Effector CD8-positive, alpha-beta T cell (primary cell): ENCODE measurements around the gene RPL6.
A peak's percentile ranks its signal among the peaks of the same experiment; 100 is the strongest.
"Not testable (repeated sequence)": the region's sequence is repeated elsewhere in the genome, so short reads cannot be mapped to it uniquely, and the experiment has no call there.

ENCODE experiments used
- DNase-seq: peaks from one replicate; lab custom pipeline; 2025; lab: John Stamatoyannopoulos, UW
- total RNA-seq, 4 experiments: gene quantifications; one replicate each; lab custom pipeline; 2026; lab: John Stamatoyannopoulos, UW

RPL6 gene
- total RNA-seq, result 707 to 1,287 (median 986) reads per million in 4 experiments

DNA sequence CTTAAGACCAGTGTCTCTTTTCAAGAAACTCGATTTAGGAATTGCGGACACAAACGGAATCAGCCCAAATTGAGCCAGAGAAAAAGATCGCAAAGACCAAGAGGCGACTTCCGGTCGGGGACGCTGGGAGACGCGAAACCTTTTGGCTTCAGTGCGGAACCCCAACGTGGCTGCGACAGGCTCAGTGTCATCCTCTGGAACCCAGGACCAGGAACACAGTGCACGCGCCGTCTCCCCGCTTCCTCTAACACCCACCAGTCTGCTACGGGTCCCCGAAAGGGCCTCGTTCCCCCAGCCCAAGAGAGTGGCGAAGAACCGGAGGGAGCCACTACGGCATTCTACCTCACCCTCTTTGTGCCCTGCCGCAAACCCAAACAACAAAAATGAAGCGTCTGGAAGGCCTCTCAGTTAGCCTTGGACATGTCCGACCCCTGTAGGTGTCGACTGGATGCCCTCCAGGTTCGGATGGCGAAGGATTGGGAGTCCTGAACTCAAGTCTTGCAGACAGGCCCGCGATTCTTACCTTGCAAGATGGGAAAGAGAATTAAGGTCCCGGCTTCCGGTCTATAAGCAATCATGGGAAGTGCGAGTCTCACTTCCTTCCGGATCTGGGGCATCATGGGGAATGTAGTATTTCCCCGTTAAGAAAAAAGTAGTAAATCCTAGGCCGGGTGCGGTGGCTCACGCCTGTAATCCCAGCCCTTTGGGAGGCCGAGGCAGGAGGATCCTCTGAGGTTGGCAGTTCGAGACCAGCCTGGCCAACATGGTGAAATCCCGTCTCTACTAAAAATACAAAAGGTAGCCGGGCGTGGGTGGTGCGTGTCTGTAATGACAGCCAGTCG is at the start of gene RPL6:
Gene RPL6, minus strand, starts transcription at position 542 of the 842 bp plus-strand sequence. CDS start 949 bp downstream, outside the sequence.
- peak; percentile 62 for DNase-seq

DNA sequence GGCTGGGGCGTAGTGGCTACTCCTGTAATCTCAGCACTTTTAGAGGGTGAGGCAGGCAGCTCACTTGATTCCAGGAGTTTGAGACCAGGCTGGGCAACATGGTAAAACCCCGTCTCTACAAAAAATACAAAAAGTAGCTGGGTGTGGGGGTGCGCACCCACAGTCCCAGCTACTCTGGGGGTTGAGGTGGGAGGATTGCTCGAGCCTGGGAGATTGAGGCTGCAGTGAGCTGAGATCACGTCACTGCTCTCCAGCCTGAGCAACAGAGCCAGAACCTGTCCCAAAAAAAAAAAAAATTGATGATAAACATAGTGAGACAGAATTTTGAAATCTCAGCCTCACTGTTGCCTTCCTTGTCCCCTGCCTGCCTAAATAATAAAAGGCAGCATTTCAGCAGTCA is 49.3 kb upstream of the RPL6 start:
- no peak for DNase-seq

DNA sequence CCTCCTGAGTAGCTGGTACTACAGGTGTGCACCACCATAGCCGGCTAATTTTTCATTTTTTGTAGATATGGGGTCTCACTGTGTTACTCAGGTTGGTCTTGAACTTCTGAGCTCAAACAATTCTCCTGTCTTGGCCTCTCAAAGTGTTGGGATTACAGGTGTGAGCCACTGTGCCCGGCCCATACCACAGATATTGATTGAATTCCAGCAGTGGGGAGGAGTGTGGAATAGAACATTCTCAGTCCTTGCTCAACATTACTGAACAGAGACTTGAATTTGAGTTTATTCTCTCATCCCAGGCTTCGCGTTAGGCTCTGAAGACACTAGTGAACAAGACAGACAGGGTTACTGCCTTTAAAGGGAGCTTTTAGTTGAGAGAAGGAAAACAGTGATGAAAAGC is 48.9 kb upstream of the RPL6 start:
- DNase-seq, result no peak

DNA sequence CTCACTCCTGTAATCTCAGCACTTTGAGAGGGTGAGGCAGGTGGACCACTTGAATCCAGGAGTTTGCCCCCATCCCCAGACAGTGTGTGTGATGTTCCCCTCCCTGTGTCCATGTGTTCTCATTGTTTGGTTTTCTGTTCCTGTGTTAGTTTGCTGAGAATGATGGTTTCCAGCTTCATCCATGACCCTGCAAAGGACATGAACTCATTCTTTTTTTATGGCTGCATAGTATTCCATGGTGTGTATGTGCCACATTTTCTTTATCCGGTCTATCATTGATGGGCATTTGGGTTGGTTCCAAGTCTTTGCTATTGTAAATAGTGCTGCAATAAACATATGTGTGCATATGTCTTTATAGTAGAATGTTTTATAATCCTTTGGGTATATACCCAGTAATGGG is 47.7 kb upstream of the RPL6 start:
- DNase-seq, result not testable (repeated sequence)

DNA sequence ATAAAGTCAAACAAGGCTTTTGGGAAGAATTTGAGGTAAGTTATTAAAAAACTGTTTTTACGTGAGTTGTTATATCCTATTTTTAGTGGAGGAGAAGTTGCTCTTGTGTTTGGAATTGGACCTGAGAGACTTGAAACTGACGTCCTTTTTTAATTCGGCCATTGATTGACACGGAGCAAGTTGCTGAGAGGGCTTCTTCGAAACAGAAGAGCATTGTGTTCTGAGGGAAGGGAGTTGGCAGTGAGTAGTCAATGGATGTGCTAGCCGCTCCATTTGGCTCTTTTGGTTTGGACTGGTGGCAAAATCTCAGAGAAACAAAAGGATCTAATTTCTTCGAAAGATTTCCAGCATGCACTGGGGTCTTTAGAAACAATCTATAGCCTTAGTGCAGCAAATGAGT is 46.6 kb upstream of the RPL6 start:
- no peak for DNase-seq

DNA sequence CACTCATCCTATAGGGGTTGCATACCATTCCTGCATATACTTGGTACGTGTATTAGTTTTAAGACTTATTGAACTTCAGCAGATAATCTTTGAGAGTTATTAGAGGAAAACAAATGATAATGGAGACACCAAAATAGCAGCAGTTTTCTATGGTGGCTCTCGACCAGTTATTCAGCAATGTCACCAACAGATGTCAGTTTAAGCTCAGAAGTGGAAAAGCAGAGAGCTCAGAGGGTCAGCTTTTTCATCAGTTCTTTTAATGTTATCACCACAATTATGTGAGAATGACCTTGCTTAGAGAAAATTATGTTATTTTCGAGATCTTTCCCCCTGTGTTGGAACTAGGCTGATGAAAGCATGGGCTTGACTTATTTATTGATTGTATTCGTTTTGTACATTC is 41.3 kb upstream of the RPL6 start:
- no peak for DNase-seq

DNA sequence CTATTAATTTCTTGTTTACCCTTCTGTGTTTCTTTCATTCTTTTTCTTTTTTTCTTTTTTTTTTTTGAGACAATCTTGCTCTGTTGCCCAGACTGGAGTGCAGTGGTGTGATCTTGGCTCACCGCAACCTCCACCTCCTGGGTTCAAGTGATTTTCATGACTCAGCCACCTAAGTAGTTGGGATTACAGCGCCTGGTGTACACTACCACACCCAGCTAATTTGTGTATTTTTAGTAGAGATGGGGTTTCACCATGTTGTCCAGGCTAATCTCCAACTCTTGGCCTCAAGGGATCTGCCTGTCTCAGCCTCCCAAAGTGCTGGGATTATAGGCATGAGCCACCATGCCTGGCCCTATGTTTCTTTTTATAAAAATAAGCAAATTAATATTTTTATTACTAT is 38.8 kb upstream of the RPL6 start:
- not testable (repeated sequence) for DNase-seq

DNA sequence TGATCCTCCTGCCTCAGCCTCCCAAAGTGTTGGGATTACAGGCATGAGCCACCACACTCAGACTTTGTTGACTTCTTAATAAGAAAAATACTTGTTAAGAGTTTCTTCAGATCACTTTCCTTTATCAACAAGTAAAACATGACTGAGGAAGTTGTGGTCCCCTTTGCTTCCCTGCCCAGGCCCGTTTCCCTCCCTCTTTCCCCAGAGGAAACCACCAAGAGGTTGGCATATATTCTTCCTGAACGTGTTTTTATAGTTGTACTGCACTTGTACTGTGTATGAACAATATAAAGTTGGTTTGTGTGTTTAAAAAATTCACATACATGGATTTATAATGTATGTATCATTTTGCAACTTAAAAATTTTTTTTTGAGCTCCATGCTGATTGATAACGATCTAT is 37.7 kb upstream of the RPL6 start:
- DNase-seq, result no peak

DNA sequence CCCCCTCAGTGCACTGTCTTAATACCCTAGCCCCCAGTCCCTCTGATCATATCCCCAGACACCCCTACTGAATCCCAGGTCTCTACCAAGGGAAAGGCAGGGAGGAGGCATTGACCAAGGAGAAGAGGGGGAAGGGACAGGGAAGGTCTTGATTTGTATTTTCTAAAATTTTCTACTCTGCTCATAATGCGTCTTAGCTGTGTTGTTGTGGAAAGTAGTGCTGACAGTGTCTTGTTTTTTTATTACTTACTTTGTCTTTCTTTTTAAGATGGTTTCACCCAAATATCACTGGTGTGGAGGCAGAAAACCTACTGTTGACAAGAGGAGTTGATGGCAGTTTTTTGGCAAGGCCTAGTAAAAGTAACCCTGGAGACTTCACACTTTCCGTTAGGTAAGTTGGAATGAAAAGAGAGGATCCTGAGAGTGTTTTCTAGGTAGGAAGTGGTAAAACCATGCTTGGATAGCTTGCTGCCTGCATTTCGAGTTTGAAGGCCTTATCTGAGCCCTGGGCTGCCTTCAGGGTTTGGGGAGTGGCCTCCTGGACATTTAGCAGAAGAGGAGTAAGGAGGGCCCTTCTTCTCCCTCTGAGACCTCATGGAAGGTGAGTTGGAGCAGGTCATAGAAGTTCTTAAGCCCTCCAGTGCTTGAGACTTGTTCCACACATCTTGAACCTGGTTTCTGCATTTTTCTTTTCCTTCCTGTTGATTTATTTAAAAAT is 36.8 kb upstream of the RPL6 start:
- DNase-seq, result no peak

DNA sequence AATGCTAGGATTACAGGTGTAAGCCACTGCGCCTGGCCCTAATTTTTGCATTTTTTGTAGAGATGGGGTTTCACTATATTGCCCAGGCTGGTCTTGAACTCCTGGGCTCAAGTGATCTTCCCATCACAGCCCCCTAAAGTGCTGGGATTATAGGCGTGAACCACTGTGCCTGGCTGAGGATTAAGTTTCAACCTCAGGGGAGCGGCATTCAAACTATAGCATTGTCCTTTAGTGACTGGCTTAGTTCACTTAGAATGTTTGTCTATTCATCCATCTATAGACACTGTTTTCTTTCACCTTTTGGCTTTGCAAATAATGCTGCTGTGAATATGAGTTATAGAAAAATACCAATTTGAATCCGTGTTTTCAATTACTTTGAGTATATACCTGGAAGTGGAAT is 34.5 kb upstream of the RPL6 start:
- DNase-seq, result no peak

DNA sequence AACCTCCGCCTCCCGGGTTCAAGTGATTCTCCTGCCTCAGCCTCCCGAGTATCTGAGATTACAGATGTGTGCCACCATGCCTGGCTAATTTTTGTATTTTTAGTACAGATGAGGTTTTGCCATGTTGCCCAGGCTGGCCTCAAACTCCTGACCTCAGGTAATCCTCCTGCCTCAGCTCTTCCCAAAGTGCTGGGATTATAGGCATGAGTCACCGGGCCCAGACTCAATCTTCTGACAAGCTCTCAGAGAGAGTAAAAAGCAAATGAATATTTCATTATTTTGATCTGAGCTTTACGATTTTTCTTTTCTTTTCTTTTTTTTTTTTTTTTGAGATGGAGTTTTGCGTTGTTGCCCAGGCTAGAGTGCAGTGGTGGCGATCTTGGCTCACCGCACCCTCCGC is 31.2 kb upstream of the RPL6 start:
- not testable (repeated sequence) for DNase-seq

DNA sequence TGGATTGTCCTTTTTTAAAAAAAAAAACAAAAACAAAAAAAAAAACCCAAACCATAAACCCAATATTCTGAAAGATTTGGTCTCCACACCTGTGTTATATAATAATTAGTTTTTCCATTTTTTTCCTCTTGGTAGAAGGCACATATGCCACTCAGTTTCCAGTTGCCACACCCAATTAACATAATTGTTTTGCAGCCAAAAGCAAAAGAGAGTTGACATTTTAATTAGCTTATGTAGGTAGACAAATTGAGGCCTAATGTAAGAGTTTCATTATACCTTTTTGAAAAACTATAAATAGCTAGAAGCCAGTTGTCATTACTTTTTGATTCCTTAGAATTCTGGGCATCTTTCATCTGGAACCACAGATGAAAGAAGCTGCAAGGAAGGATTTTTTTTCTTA is 30.4 kb upstream of the RPL6 start:
- no peak for DNase-seq

DNA sequence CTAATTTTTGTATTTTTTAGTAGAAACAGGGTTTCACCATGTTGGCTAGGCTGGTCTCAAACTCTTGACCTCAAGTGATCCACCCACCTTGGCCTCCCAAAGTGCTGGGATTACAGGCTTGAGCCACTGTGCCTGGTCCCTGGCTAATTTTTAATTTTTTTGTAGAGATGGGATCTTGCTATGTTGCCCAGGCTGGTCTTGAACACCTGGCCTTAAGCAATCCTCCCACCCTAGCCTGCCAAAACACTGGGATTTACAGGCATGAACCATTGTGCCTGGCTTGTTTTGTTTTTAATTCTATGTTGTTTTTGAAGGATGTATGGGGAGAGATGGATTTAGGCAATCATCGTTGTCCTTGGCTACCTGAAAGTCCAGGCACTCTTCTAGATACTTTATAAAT is 29.2 kb upstream of the RPL6 start:
- not testable (repeated sequence) for DNase-seq

DNA sequence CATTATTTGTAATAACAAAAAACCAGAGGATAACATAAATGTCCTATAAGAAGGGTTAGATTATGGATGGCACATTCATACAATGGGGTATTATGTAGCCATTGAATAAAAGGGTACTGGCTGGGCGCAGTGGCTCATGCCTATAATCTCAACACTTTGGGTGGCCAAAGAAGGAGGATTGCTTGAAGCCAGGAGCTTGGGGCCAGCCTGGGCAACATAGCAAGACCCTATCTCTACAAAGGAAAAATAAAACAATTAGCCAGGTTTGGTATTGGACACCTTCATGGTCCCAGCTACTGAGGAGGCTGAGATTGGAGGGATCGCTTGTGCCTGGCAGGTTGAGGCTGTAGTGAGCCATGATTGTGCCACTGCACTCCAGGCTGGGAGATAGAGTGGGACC is 24.1 kb upstream of the RPL6 start:
- DNase-seq, result no peak

DNA sequence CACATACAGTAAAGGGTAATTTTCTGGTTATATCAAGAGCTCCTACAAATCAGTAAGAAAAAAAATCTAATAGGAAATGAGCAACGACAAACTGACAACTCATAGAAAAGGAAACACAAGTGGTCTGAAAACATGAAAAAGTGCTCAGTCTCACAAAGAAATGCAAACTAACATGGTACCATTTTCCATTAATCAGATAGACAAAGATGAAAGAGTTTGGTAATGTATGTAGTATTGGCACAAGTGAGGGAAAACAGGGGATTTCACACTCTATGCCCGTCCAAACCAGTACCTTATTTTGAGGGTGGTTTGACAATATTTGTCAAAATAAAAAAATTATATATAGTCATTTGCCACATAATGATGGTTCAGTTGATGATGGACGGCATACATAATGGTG is 22.6 kb upstream of the RPL6 start:
- DNase-seq, result no peak

DNA sequence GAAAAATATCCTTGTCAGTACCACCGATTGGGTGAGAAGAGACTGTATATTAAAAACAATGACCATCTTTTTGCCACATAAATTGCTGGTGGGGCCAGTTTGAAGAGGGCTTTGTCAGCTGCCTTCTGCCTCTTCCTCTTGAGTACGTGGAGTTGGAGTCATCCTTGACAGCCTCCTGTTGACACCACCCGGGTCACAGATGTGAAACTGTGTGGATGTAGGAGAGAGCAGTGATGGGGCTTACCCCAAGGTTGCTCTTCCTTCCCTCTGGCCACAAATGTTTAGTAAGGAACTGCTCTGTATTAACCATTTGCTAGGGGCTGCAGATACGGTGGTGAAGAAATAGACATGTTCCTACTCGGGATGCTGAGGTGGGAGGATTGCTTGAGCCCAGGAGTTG is 21.5 kb upstream of the RPL6 start:
- no peak for DNase-seq

DNA sequence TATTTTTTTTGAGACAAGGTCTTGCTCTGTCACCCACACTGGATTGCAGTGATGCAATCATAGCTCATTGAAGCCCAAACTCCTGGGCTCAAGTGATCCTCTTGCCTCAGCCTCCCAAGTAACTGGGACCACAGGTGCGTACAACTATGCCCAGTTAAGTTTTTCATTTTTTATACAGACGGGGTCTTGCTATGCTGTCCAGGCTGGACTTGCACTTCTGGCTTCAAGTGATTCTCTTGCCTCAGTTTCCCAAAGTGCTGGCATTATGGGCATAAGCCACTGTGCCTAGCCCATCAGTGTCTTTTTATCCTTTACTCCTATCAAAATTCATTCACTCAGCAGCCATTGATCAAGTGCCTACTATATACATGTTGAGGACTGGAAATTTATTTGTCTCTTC is 18.4 kb upstream of the RPL6 start:
- no peak for DNase-seq

DNA sequence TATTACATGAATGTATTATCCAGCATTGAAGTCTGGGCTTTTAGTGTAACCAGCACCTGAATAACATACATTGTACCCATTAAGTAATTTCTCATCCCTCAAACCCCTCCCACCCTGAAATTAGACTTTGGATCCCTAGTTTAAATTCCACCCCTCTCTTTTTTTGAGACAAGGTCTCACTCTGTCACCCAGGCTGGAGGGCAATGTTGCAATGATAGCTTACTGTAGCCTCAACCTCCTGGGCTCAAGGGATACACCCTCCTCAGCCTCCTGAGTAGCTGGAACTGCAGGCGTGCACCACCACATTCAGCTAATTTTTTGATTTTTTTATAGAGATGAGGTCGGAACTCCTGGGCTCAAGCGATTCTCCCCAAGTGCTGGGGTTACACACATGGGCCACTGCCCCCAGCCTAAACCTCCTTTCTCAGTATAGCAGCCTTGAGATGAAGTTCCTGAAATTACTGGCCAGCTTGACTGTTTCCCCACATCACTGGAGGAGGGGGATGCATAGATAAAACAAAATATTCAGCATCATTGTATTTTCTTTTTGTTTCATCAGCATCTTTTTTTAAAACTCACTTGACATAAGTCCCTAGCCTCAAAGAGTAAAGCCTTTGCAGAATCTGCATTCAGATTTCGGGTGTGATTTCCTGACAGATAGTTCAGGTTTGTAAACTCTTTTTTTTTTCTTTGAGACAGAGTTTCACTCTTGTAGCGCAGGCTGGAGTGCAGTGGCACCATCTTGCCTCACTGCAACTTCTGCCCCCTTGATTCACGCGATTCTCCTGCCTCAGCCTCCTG is 16.4 kb upstream of the RPL6 start:
- DNase-seq, result no peak

DNA sequence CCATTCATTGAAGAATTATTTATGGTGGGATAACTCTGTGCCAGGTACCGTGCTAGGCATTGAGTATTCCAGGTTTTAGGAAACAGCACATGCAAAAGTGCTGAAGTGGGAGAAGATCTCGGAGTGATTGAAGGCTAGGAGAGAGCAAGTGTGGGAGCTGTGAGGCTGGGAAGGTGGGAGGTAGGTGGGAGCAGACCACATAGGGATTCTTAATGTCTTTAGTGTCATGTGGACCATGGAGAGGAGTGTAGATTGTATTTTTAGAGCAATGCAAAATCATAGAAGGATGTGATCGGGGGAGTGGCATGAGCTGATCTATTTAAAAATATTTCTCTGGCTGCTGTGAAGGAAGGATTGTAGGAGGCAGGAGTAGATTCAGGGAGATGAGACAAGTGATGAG is 14.7 kb upstream of the RPL6 start:
- no peak for DNase-seq

DNA sequence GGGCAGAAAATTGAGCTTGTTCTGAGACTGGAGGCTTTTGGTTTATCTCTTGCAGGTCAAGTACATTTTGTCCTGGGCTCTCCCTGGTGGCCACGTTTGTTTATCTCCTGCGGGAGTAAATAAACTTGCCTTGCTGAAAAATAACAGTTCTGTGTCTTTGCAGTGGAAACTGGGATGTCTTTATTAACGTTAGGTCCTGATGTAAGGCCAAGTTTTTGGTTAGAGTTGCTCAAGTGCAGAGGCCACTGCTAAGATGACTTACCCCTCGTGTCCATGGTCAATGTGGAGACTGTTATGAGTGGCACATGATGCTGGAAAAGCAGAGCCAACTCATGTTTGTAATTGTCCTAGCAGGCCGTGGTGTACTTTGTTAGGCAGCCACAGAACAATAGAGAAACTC is 13.1 kb upstream of the RPL6 start:
- DNase-seq, result no peak

DNA sequence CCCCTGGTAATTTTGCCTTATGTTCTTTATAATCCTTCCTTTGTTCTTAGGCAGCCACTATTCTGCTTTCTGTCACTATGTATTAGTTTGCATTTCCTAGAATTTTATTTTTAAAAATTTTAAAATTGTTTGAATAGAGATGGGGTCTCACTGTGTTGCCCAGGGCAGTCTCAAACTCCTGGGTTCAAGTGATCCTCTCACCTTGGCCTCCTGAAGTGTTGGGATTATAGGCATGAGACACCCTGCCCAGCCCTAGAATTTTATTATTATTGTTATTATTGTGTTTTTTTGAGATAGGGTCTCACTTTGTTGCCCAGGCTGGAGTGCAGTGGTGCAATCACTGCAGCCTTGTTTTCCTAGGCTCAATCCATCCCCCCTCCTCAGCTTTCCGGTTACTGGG is 12.0 kb upstream of the RPL6 start:
- no peak for DNase-seq

DNA sequence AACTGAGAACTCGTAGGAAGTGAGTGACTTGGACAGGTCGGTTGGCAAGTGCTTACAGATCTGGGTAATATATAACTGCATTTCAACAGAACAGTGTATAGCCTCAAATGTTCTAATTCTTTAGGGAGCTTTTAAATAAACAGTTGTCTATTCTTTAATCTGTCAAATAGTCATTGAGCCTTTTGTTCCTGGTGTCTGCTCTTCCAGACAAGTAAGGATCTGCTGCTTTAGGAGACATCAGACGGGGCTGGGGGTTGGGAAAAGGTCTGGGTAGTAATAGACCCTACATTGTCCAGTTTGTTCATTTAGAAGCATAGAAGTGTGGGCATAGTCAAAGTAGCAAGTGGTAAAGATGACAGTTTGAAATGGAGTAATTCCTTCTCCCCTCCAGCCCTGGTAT is 11.3 kb upstream of the RPL6 start:
- no peak for DNase-seq
